NCI-H1105 treated with DMSO at 0.1 percent for 48 hours (cell line): ENCODE results near the gene UBE2G2.

Experiments used
- DNase-seq: peaks from one replicate; lab custom pipeline; 2025; lab: John Stamatoyannopoulos, UW

UBE2G2 gene

DNA sequence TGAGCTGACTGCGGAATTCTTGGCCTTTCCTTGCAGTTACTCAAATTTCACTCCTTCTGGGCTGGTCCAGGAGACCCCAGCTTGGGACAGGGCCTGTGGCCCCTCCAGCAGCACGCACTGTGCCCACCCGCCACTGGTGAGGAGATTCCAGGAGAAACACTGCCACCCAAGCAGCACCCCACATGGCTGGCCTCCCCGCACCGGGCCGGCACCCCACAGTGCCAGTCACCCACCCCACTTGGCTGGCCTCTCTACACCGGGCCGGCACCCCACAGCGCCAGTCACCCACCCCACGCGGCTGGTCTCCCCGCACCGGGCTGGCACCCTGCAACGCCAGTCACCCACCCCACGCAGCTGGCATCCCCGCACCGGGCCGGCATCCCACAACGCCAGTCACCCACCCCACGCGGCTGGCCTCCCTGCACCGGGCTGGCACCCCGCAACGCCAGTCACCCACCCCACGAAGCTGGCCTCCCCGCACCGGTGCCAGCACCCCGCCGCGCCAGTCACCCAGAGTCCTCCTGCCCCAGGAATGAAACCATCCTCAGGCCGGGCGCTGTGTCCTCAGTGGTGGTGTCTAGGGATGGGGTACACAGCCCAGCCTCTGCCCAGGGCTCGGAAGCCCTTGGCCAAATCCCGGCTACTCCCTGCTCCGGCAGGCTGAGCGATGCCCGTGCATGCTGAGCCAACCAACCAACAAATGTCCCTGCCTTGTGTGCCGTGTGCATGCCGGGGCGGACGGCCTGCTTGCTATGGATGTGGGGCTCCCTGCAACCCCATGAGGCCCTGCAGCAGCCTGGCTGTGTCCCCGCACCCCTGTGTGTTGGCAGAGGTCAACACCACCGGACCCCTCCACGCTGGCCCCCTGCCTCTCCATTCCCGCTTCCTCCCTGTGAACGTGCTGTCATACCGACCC lies 51.6 kb downstream of the UBE2G2 start:
- DNase-seq: no peak

DNA sequence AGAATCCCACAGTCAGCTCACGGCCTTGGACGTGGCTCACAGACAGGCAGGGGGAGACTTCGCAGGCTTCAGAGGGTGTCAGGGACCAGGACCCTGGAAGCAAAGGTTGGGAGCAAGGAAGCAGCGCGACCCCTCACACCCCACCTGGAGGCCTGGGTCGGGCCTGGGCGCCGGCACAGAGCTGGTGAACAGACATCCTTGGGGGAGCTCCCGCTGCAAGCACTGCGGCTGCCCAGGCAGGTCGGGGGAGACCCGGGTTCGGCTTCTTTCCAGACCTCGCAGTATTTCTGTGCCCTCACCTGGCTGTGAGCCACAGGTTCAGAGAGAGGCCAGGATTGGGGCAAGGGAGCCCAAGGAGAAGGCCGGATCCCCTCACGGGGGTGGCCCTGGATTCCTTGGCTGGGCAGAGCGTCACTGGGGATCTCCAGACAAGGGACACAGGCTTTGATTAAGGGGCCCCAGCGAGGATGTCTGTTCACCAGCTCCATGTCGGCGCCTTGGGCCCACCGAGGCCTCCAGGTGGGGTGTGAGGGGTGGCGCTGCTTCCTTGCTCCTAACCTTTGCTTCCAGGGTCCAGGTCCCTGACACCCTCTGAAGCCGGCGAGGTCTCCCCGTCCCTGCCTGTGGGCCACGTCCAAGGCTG lies 52.4 kb downstream of the UBE2G2 start:
- no peak for DNase-seq

DNA sequence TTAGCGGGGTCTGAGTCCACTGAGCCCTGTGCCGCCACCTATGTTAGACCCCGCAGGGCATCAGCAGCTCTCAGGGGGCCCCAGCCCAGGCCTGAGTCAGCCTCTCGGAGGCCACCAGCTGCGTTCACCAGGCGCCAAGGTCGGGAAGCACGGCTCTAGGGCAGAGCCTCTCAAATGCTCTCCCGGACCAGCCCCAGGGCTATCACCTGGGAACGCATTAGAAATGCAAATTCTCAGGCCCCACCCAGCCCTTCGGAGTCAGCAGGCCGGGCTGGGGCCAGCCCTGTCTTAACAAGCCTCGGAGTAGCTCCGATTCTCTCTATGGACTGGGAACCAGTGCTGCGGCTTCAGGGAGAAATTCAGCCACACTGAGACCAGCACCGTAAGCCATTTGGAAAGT lies 53.0 kb downstream of the UBE2G2 start:
- no peak for DNase-seq

DNA sequence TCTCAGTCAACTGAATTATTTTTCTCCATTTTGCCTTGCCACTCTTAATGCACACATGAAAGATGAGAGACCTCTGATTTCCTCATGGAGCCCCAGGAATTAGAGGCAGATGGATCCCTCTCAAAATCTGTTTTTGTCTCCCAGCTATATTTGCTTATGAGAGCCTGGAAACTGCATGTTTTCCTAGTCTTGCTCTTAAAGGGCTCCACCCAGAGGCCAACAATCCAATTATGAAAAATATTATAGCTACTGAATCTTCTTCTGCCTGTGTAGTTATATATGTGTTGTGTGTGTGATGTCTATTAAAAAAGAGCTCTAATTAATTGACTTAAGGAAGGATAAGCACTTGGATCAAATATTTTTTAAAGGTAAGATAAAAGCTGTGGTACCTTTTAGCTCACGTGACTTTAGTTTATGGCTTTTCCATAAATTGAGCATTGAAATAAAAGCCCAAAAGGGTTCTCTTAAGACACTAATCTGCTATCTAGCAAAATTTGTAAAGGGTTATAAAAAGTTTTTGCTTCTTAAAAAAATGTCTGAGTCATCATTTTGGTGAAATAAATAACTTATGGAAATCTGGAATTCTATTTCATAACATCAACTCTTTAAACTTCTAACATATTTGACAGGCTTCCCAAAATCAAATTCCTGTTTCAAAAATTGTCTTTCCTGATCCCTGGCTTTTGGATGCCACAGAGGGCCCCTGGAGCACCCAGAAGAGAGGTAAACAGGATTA lies 59.0 kb downstream of the UBE2G2 start:
- peak; percentile 63 for DNase-seq

DNA sequence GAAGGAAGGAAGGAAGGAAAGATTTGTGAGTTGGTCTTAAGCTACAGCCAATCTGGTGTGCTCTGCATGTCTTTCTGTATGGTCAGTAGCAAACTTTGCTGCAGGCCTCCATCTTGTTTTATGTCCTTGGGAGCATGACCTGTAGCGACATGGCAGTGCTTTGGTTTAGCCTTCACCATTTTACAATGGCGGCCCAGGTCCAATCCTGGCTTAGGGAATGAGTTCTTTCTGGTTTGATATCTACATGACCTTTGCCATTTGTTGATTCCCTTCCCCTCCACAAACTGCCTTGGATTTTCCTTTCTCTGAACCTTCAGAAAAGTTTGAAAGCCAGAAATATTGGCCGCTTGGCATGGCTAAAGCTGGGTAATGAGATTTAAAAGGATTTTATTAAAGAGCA lies 59.7 kb downstream of the UBE2G2 start:
- no peak for DNase-seq

DNA sequence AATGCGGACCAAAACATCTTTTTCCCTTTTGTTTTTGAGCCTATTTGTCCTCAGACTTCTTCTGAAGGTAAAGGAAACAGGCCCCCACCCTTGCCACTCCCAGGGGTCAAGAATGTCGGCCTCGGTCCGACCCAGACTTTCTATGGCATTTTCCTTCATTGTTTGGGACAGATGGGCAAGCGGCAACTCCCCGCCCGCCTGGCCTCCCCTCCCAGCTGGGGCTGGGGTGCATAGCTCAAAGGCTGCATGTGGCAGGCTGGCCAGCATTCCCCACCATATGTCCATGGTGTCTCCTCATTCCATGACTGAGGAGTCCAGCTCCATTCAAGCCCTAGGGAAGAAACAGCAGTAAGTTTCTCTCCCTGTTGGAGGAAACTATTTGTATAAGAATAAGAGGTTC lies 60.9 kb downstream of the UBE2G2 start:
- no peak for DNase-seq

DNA sequence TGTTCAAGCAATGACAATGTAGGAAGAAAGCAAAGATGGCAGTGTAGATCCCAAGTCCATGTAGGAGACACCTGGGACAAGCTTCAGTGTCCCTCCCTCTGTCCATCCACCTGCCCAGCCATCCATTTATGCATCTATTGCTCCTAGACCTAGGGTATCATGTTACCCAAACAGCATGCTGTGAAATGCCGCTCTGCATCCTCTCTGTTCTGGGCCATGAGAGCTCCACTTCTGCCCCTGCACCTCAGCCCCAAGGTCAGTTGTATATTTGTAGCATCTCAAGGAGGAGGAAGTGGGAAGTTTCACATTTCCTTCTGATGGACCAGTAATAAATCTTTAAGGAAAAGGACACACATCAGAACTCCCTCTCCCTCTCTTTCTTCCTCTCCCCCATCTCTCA lies 62.3 kb downstream of the UBE2G2 start:
- DNase-seq: no peak

DNA sequence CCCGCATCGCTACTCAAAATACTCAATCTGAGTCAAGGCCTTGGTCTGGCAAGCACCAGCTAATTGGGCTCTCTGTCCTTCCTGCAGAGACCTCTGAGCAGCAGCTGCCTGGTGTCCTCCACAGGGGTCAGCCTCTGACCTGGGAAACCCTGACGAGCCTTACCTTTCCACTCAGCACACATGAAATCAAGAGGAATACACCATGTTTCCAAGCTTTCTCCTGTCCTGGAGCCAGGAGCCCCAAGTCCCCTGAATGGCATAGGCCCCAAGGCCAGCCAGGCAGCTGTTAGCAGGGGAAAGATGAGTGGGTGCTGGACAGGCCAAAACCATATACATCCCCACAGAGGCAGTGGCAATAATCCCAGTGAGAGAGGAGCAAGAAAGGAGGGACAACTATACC lies 63.0 kb downstream of the UBE2G2 start:
- no peak for DNase-seq

DNA sequence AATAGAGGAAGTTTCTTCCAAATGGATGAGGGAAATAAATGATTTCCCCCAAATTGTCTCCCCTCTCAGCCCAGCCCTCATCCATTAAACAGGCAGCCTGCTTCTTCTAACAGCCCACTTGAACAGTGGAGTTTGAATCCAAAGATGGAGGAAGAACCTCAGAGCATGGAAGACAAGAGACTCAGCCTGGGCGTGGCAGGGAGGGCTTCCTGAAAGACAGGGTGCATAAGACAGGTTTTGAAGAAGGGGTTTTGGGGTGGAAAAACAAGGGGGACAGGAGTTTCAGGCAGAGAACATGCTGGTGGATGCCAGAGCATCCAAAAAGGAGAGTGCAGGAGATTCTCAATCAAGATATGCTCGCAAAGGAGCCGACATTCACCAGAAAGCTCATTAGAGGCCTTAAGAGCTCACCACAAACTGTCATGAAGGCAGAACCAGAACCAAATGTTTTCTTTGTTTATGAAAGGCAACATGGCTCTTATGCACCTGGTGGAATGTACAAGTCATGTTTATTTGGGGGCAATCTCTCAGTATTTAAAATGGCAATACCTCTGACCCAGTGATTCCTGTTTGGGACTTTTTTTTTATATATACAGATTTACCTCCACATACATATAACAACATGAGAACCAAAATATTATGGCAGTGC lies 63.8 kb downstream of the UBE2G2 start:
- DNase-seq: no peak

DNA sequence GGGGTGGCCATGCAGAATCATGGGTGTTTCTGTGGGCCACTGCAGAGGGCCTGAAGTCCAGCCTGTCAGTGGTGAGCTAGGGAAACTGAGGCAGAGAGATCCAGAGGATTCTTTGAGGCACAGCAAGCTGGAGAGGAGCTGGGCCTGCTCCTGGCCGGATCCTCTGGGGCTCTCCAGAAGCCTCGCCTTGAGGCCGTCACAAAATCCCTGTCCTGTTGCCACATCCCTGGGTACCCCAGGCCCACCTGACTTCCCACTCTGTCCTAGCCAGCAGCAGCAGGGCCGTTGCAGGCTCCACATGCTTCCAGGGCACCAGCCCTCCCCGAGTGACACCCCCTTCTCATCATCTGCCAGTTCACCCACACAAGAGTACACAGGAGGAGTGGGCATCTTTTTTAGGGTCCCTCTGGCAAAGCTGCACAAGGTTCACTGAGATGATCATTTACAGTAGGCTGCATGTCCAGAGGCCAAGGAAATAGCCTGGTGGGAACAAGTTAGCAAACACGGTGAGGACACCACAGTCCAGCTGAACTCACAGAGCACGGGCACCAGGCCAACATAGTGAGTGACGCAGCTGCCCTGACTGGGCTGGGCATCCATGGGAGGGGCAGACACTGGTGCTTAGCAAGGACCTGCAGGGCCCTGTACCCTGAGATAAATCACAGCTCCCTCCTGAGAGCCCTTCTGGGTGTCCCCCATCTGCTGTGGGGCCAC lies 65.2 kb downstream of the UBE2G2 start:
- peak; percentile 73 for DNase-seq

DNA sequence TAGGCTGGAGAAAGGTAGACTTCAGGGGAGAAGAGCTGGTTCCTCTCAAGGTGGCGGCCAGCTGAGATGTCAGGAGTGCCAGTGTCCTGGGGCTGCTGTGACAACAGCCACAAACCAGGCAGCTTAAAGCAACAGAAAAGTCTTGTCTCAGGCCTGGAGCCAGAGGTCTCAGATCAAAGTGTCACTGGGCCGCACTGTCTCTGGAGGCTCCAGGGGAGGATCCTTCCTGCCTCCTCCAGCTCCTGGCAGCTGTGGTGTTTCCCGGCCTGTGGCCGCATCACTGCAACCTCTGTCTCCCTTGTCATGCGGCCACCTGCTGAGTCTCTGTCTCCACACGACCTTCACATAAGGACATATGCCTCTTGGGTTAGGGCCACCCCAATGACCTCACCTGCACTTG lies 65.8 kb downstream of the UBE2G2 start:
- DNase-seq: no peak

DNA sequence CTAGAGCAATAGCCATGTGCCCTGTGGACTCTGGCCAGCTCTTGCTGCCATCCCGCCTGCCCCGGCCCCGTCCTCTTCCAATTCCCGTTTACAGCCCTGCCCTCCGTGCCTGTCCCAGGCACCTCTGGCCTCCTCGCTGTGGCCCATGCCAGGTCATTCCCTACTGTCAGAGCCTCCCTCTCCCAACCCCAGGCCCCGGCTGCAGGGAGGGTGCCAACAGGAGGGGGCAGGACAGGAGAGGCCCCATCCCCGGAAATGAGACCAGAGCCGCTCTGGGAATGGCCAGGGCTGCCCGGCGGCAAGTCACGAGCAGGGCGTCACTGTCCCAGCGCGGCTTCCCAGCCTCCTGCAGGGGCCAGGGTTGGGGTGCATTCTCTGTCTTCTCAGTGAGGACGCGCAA lies 66.8 kb downstream of the UBE2G2 start:
- DNase-seq: no peak

DNA sequence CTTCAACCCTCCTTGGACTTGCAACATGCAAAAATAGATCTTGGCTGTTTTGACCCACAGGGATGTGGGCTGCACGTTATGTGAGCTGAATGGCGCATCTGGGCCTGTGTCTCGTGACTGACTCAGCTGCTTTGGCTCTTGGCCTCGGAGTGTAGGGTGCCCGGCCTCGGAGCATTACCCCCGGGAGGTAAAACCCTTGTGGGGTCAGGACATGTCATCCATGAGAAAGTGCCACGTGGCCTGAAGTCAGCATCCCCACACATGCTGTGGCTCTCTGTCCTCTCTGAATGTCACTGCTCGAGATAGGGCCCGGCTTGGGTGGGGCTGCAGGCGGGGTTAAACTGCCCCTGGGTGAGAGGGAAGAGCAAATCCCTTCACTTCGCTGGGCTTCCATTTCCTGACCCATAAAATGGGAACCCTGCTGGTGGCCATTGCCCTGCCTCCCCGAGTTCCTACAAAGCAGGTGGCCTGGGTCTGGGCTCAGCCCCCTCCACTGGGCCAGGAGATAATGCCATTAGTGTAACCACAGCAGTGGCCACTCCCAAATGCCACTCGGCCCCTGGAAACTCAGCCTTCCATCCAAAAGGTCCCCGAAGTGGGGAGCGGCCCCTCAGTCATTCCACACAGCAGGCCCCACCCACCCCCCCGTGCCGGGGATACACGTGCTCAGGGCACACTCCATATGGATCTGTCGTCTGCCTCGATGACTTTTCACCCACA lies 67.4 kb downstream of the UBE2G2 start:
- no peak for DNase-seq

DNA sequence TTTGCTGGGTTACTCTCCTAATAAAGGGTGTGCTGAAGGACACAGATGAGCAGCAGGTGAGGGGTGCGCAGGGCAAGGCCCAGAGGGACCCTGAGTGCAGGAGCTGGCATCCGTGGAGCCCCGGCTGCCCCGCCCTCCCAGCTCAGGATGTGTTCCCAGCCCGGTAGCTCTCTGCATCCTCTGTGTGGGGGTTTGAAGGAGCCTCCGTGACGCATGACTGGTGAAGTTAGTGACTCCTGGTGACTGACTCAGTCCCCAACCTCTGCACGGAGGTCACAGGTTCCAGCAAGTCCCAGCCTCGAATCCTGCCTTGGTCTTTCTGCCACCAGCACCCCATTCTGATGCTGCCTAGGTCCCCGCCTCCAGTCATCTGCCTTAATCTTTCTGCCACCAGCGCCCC lies 68.7 kb downstream of the UBE2G2 start:
- DNase-seq: no peak

DNA sequence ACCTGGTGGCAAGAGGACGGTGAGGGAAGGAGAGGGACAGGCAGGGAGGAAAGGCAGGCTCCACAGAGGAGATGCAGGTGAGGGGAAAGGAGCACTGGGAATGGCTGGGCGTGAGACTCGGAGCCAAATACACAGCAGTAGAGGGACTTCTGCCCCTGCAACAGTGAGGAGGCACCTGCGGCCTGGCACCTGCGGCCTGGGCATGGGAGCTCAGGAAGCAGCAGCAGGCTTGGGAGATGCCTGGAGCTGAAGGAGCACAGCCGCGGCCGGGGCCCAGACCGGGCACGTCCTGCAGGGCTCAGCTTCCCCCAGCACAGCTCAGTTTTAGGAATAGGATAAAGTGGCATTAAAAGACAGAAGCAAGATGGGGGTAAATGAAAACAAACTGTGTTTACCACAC lies 69.4 kb downstream of the UBE2G2 start:
- no peak for DNase-seq

DNA sequence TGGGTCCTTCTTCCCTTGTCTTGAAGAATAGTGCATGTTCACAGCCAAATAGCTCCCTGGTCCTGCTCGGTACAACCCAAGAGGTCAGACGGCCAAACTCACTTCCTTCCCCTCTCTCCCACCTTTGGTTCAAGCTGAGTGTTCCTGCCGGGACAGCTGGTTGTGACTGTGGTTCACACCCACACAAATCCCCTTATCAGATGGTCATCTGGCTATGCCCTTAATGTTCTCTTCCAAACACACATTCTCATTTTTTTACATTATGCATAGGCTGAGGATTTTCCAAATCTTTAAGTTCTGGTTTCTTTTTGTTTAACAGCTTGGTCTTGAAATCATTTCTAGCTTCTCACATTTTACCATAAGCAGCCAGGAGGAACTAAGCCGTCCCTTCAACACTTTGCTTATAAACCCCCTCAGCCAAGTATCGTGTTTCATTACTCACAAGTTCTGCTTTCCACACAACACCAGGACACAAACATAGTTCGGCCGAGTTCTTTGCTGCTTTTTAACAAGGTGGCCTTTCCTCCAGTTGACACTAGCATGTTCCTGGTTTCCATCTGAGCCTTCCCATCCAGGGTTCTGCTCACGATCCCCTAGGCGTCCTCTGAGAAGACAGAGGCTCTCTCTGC lies 70.6 kb downstream of the UBE2G2 start:
- DNase-seq: no peak

DNA sequence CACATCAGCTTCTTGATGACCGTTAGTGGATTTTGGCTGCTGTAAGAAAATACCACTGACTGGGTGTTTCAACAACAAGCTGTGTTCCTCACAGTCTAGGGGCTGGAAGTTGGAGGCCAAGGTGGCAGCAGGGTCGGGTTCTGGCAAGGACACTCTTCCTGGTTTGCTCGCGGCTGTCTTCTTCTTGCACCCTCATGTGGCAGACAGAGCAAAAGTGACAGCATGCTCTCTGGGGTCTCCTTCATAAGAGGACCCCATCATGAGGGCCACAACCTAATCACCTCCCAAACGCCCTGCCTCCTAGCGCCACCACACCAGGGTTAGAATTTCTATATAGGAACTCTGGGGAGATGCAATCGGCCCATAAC lies 71.6 kb downstream of the UBE2G2 start:
- DNase-seq: no peak

DNA sequence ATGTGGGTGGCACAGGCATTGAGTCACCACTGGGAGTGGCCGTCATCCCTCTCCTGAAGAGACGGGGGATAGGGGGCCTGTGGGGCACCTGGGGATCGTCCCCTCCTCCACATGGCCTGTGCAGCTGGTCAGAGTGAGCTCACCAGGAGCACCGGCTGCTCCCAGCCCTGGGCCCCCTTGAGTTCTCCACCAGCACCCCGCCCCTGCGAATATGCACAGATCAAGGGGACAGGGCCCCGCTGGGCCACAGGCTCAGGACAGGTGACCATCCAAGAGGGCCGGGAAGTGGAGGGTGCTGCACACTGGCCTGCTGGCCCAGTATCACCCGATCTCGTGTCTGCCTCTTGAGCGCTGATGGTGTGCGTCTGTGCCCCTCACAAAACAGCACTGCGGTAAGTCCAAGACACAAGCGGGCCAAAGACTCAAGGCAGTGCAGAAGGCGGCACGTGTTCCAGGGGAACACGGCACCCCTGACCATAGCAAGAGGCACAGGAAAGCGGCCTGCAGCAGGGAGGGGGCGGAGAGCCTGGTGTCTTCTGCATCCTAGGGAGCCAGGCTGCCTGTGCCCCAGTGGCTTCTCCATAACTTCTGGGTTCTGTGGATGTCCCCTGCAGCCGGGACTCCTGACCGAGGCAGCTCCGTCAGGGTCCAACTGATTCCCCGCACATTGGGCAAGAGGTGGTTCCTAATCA lies 72.1 kb downstream of the UBE2G2 start:
- DNase-seq: no peak

DNA sequence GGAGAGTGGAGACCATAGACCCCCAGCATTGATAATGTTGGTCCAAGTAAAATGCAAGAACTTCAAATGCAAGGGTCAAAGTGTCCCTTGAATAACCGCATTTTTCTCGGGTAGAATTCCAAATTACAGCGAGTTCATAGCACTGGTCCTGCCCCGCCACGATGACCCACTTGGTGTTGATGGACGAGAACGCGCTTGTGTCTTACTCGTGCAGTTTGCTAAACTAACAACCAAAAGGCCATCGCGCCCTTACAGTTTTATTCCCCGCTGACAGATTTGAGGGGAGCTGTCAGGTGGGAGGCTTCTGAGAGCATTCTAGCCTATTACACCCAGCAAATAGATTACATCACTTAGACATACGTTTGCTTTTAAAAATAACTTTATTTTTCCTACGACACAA lies 72.9 kb downstream of the UBE2G2 start:
- no peak for DNase-seq

DNA sequence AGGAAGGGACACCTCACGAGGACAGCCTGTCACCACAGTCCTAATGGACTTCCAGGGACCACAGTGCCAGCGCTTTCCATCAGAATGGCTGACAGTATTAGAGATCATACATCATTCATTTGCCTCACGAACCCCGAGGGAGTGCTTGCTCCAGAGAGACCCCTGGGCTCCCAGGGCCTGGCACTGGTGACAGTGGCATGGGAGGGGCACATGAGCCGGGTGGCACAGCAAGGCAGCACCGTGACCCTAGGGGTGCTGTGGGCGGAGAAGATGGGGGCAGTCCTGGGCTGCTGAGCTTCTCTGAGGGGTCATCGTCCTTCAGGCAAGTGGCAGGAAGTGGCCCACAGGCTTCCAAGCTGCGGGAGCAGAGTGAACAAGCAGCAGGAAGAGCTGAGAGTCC lies 73.9 kb downstream of the UBE2G2 start:
- DNase-seq: no peak
